IMR-90 (cell line): ENCODE results near the gene INTS6L.

Source experiments
- CEBPB ChIP-seq: IDR thresholded peaks from 2 replicates; pipeline ENCODE4 v1.6.1; 2012; ENCODE audit warnings: low read depth, low read length, improper control_type of control experiment
- POLR2A ChIP-seq: IDR thresholded peaks from 2 replicates; pipeline ENCODE4 v1.6.1; 2012; ENCODE audit warnings: mild to moderate bottlenecking, low read depth, low read length
- RFX5 ChIP-seq: IDR thresholded peaks from 2 replicates; pipeline ENCODE4 v1.8.0; 2012; ENCODE audit warnings: low read depth, mild to moderate bottlenecking, low read length, moderate library complexity
- TF ChIP-seq, protein P1 (sequence below): conservative IDR thresholded peaks from 2 replicates; pipeline ENCODE4 v1.5.1; 2012; ENCODE audit warnings: mild to moderate bottlenecking, low read depth, low read length, improper control_type of control experiment

DNA sequence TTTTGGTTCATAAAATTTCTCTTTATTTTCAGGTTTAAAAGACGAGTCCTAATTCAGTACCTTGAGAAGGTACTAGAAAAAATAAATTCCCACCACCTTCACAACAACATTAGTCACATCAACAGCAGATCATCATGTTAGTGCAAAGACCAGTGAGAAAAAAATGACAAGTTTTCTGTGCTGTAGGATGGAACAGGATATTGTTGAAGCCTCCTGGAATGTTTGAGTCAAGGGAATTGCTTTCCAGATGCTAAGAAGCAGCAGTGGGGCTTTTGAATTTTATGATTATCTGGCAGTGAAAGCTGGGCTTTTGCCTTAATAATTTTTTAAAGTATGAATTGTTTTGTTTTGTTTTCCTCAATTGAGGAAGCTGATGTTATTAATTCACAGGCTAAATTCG lies 61.0 kb downstream of the INTS6L start:
- no peak for TF ChIP-seq POLR2A
- TF ChIP-seq, protein P1, sequence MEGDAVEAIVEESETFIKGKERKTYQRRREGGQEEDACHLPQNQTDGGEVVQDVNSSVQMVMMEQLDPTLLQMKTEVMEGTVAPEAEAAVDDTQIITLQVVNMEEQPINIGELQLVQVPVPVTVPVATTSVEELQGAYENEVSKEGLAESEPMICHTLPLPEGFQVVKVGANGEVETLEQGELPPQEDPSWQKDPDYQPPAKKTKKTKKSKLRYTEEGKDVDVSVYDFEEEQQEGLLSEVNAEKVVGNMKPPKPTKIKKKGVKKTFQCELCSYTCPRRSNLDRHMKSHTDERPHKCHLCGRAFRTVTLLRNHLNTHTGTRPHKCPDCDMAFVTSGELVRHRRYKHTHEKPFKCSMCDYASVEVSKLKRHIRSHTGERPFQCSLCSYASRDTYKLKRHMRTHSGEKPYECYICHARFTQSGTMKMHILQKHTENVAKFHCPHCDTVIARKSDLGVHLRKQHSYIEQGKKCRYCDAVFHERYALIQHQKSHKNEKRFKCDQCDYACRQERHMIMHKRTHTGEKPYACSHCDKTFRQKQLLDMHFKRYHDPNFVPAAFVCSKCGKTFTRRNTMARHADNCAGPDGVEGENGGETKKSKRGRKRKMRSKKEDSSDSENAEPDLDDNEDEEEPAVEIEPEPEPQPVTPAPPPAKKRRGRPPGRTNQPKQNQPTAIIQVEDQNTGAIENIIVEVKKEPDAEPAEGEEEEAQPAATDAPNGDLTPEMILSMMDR = no peak
- TF ChIP-seq CEBPB = no peak
- TF ChIP-seq RFX5 = no peak
